ENCODE results near the gene NRAP. TPM values are rescaled to one million over a fixed set of nuclear protein-coding genes. Genes with fewer than 3 reads are reported as not detected.

NRAP gene
- total and polyA plus RNA-seq, 7 donors = 41.4 to 2,239 (median 1,429) TPM

- 74 to 80% (median 77%) methylated on average over 1 of the region's 1 CpG for WGBS, 3 donors
- TF ChIP-seq, protein P1, sequence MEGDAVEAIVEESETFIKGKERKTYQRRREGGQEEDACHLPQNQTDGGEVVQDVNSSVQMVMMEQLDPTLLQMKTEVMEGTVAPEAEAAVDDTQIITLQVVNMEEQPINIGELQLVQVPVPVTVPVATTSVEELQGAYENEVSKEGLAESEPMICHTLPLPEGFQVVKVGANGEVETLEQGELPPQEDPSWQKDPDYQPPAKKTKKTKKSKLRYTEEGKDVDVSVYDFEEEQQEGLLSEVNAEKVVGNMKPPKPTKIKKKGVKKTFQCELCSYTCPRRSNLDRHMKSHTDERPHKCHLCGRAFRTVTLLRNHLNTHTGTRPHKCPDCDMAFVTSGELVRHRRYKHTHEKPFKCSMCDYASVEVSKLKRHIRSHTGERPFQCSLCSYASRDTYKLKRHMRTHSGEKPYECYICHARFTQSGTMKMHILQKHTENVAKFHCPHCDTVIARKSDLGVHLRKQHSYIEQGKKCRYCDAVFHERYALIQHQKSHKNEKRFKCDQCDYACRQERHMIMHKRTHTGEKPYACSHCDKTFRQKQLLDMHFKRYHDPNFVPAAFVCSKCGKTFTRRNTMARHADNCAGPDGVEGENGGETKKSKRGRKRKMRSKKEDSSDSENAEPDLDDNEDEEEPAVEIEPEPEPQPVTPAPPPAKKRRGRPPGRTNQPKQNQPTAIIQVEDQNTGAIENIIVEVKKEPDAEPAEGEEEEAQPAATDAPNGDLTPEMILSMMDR (IDR thresholded peaks at IDR 0.05) = no peak
- DNase-seq (no peak), ATAC-seq (no peak)
- no peaks in the 10 kb centered on the region for H3K27me3 ChIP-seq (ENCODE audit: insufficient read depth in 3 of 3, low read length in 2 of 3)
- no peak overlapping the region for H3K27ac ChIP-seq
- intact Hi-C loops (cut with DNase I) = no loop called here
- H3K36me3 ChIP-seq (ENCODE audit: insufficient read depth in 1 of 2, low read depth in 1 of 2) = no peaks in the 10 kb centered on the region
- H3K4me1 ChIP-seq = peaks cover 23% of the 10 kb centered on the region
- no peaks in the 10 kb centered on the region for H3K9me3 ChIP-seq
- H3K4me3 ChIP-seq = no peak overlapping the region
Observed at GRCh38 chr10:113581092-113581491, 82.7 kb downstream of the NRAP start.

DNA sequence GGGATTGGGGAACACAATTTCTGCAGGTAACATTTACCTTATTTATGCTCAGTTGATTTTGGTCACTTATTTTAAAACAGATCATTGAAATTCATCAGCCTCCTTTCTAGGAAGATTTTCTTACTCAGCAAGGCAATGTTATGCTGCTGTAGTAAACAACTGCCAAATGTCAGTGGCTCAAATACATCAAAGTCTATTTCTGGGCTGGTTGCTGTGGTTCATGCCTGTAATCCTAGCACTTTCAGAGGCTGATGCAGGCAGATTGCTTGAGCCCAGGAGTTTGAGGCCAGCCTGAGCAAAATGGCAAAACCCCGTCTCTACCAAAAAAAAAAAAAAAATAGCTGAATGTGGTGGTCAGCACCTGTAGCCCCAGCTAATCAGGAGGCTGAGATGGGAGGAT lies 85.1 kb downstream of the NRAP start:
- H3K4me3 ChIP-seq = no peak overlapping the region
- H3K27ac ChIP-seq = peak overlapping the region; percentile 46
- DNase-seq = no peak
- 44 to 63% (median 53%) methylated on average over 1 of the region's 1 CpG for WGBS, 3 donors
- peaks cover 20% of the 10 kb centered on the region for H3K4me1 ChIP-seq
- TF ChIP-seq, protein P1 (IDR thresholded peaks at IDR 0.05) = no peak
- no peaks in the 10 kb centered on the region for H3K36me3 ChIP-seq (ENCODE audit: insufficient read depth in 1 of 2, low read depth in 1 of 2)
- intact Hi-C loops (cut with DNase I) = no loop called here
- peak; percentile 57 to 76 (median 69) for ATAC-seq
- H3K9me3 ChIP-seq = no peaks in the 10 kb centered on the region
- no peaks in the 10 kb centered on the region for H3K27me3 ChIP-seq (ENCODE audit: insufficient read depth in 3 of 3, low read length in 2 of 3)

GRCh38 chr10:113576852-113577251 lies 87.0 kb downstream of the NRAP start:
- intact Hi-C loops (cut with DNase I) = no loop called here
- Histone ChIP-seq H3K36me3 (ENCODE audit: insufficient read depth in 1 of 2, low read depth in 1 of 2) (no peaks in the 10 kb centered on the region), H3K4me1 (peaks cover 15% of the 10 kb centered on the region), H3K27me3 (ENCODE audit: insufficient read depth in 3 of 3, low read length in 2 of 3) (no peaks in the 10 kb centered on the region), H3K4me3 (no peak overlapping the region), H3K9me3 (no peaks in the 10 kb centered on the region), H3K27ac (no peak overlapping the region)
- DNase-seq (no peak), ATAC-seq (peak in 1 of 4 donors; percentile 34)
- WGBS, 3 donors = 56 to 66% (median 59%) methylated on average over 4 of the region's 4 CpGs
- TF ChIP-seq, protein P1 (IDR thresholded peaks at IDR 0.05) = no peak

DNA sequence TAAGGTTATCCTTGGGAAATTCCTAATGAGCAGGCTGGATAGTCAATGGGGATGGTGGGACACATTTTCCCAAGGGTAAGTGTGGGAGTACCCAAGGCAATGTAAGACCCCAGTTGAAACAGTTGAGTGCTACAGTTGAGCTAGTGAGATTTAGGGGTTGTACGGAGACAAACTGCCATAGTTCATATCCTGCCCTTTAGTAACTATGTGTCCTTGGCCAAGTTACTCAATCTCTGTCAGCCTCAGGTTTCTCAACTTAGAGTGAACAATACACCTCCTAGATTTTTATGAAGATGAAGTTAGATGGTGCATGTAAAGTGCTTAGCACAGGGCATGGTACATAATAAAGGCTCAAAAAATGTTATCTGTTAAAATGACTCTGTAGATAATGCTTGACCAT lies 90.5 kb downstream of the NRAP start:
- H3K4me3 ChIP-seq = no peak overlapping the region
- ATAC-seq (no peak), DNase-seq (no peak)
- H3K36me3 ChIP-seq (ENCODE audit: insufficient read depth in 1 of 2, low read depth in 1 of 2) = no peaks in the 10 kb centered on the region
- no peaks in the 10 kb centered on the region for H3K27me3 ChIP-seq (ENCODE audit: insufficient read depth in 3 of 3, low read length in 2 of 3)
- no peak overlapping the region for H3K27ac ChIP-seq
- TF ChIP-seq, protein P1 (IDR thresholded peaks at IDR 0.05) = no peak
- intact Hi-C loops (cut with DNase I) = no loop called here
- H3K9me3 ChIP-seq = no peaks in the 10 kb centered on the region
- WGBS, 3 donors = 30 to 42% (median 35%) methylated on average over 1 of the region's 1 CpG
- H3K4me1 ChIP-seq = peaks cover 22% of the 10 kb centered on the region
